ENCODE measurements around the gene GPT2. TPM values are rescaled to one million over a fixed set of nuclear protein-coding genes. Genes with fewer than 3 reads are reported as not detected.

GPT2 gene
- 12.6 and 13.4 TPM in 2 replicates for total RNA-seq

GRCh38 chr16:46883690-46884512 lies at the start of gene GPT2:
GPT2 (plus strand) TSS chr16:46884362; CDS start chr16:46884716, 354 bp downstream.

GRCh38 chr16:46973207-46973995 lies 89.2 kb downstream of the GPT2 start, which contains the start of gene DNAJA2:
DNAJA2 (minus strand) TSS chr16:46973674; CDS start chr16:46973572, 102 bp downstream.

Other genes starting within 250 kb of the GPT2 start
- gene VPS35, start 195.2 kb upstream of the GPT2 start, total RNA-seq: 63.0 and 87.8 TPM in 2 replicates
- gene ORC6, start 194.7 kb upstream of the GPT2 start, total RNA-seq: 1.1 and 1.3 TPM in 2 replicates
- gene MYLK3, start 136.0 kb upstream of the GPT2 start, total RNA-seq: 0.14 and 0.28 TPM in 2 replicates
- gene C16orf87, start 53.2 kb upstream of the GPT2 start, total RNA-seq: 9.4 and 11.9 TPM in 2 replicates
- 78.8 and 87.6 TPM in 2 replicates for gene DNAJA2, start 89.3 kb downstream of the GPT2 start, total RNA-seq